Measurements from ENCODE around the gene CENPT.

CENPT gene

GRCh38 chr16:67782567-67783352 is 64.7 kb downstream of the CENPT start:
- Histone ChIP-seq H3K27ac (no peak overlapping the region), H3K4me3 (no peak overlapping the region)

- Histone ChIP-seq H3K27ac (peak overlapping the region in 3 of 21 experiments; percentile 6 to 12 (median 10)), H3K4me3 (no peak overlapping the region)
These were observed 66.0 kb downstream of the CENPT start for GRCh38 chr16:67781565-67781921.

GRCh38 chr16:67780847-67781564 is 66.5 kb downstream of the CENPT start:
- H3K27ac ChIP-seq = peak overlapping the region in 6 of 21 experiments; percentile 2 to 63 (median 32)

GRCh38 chr16:67779256-67780014 is 68.1 kb downstream of the CENPT start:
- Histone ChIP-seq H3K4me3 (no peak overlapping the region), H3K27ac (peak overlapping the region in 5 of 21 experiments; percentile 10 to 63 (median 29))

More at GRCh38 chr16:67780847-67781564, 66.5 kb downstream of the CENPT start:
- H3K4me3 ChIP-seq = no peak overlapping the region
